ENCODE results near the gene DACH2.

- TF ChIP-seq CTCF (IDR thresholded peaks at IDR 0.05), result no peak
- no peak for TF ChIP-seq POLR2A (IDR thresholded peaks at IDR 0.05)
These were observed 312.5 kb downstream of the DACH2 start for GRCh38 chrX:86460760-86461159.
